Progenitor cell of endocrine pancreas (in vitro differentiated cells): ENCODE results near the gene TMEM187. TPM values are rescaled to one million over a fixed set of nuclear protein-coding genes. Genes with fewer than 3 reads are reported as not detected.

Source experiments
- DNase-seq: peaks from one replicate; pipeline ENCODE4 v3.0.0; 2021; ENCODE audit warnings: low spot score; ENCODE audit not compliant: unreplicated experiment
- H3K27ac Mint-ChIP-seq: 2 replicates; pipeline ENCODE4 v1.8.0; 2021; ENCODE audit warnings: mild to moderate bottlenecking, moderate library complexity, mixed read lengths
- H3K27me3 Mint-ChIP-seq: 2 replicates; pipeline ENCODE4 v1.8.0; 2021; ENCODE audit warnings: mixed read lengths
- H3K36me3 Mint-ChIP-seq: 2 replicates; pipeline ENCODE4 v1.8.0; 2022; ENCODE audit warnings: mixed read lengths; ENCODE audit not compliant: insufficient read depth
- H3K4me1 Mint-ChIP-seq: 2 replicates; pipeline ENCODE4 v1.8.0; 2021; ENCODE audit warnings: low read depth, mixed read lengths
- H3K4me3 Mint-ChIP-seq: 2 replicates; pipeline ENCODE4 v1.8.0; 2021; ENCODE audit warnings: low read depth, mild to moderate bottlenecking, moderate library complexity, mixed read lengths
- H3K9me3 Mint-ChIP-seq: 2 replicates; pipeline ENCODE4 v1.8.0; 2021; ENCODE audit warnings: low read depth, mixed read lengths
- total RNA-seq: library from RNA; stranded (reverse); gene quantifications from 2 replicates; pipeline ENCODE4 v1.2.1, GENCODE V29; 2021
- TF ChIP-seq, protein P1 (sequence below): fragments of 200-600 bp; sonication (generic); IDR thresholded peaks from one replicate; pipeline ENCODE4 v1.5.0; 2021; ENCODE audit warnings: antibody characterized with exemption, mild to moderate bottlenecking; ENCODE audit not compliant: unreplicated experiment

Gene TMEM187
- total RNA-seq, 1 donor from 2014 or later: 11.7 TPM

DNA sequence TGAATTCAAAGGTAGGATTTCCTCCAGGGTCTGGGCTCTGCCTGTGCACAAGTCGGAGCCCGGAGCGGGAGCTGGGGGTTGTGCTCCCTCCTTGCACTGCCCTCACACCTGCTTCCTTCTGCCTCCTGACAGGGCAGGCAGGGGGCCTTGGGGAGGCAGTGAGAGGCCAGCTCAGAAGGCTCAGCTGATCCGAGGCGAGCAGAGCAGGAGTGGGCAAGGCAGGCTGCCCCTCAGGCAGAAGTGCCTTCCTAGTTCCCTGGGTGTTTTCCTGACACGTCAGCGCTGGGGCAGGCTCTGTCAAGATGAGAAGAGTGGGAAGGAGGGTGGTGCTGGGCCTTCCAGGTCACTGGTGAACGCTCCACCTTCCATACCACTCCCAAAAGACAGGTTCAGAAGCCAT is 52.7 kb downstream of the TMEM187 start:
- H3K4me1 Mint-ChIP-seq: peaks cover 15% of the 10 kb centered on the region
- H3K27me3 Mint-ChIP-seq: no peaks in the 10 kb centered on the region
- DNase-seq: no peak
- TF ChIP-seq, protein P1, sequence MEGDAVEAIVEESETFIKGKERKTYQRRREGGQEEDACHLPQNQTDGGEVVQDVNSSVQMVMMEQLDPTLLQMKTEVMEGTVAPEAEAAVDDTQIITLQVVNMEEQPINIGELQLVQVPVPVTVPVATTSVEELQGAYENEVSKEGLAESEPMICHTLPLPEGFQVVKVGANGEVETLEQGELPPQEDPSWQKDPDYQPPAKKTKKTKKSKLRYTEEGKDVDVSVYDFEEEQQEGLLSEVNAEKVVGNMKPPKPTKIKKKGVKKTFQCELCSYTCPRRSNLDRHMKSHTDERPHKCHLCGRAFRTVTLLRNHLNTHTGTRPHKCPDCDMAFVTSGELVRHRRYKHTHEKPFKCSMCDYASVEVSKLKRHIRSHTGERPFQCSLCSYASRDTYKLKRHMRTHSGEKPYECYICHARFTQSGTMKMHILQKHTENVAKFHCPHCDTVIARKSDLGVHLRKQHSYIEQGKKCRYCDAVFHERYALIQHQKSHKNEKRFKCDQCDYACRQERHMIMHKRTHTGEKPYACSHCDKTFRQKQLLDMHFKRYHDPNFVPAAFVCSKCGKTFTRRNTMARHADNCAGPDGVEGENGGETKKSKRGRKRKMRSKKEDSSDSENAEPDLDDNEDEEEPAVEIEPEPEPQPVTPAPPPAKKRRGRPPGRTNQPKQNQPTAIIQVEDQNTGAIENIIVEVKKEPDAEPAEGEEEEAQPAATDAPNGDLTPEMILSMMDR: no peak
- H3K9me3 Mint-ChIP-seq: peaks cover 4% of the 10 kb centered on the region
- H3K27ac Mint-ChIP-seq: no peak overlapping the region
- peaks cover 2% of the 10 kb centered on the region for H3K36me3 Mint-ChIP-seq
- H3K4me3 Mint-ChIP-seq: no peak overlapping the region

DNA sequence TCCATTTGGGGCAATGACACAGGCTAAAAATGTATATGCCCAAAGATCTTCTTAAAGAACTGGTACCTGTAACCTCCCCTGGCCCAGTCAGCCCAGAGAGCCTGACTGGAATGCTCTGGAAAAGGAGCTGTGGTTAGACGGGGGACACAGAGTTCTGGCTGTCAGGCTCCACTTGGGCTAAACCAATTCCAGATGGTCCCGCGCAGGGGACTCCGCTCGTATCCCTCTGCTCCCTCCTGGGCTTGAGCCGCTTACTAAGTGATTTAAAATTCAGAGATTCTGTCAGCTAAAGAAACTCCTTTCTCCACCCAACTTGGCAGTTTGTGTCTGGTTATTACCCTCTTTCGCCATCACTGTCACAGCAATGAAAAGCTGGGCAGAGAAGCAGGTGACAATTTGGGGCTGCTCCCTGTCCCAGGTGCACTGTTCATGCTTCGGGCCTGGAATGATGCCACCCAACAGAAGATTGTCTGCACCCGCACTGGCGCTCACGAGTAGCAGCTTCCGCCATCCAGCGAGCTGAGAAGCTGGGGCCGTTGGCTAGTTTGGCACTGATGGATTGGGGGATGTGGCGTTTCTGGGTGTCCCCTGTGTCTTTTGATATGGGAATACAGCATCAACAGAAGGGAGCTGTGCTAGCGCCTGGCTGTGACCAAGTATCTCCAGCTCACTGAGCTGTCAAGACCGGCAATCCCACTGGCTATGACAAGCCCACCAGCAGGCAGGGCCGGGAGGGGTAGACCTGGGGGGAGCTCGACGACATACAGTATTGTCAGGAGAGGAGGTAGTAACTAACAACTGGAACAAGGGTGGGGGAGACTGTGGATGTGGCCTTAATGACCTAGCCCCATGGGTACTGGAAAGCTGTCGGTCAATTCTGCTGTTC is 53.8 kb downstream of the TMEM187 start:
- H3K36me3 Mint-ChIP-seq: peaks cover 2% of the 10 kb centered on the region
- peaks cover 12% of the 10 kb centered on the region for H3K4me1 Mint-ChIP-seq
- DNase-seq: no peak
- H3K27me3 Mint-ChIP-seq: no peaks in the 10 kb centered on the region
- peaks cover 4% of the 10 kb centered on the region for H3K9me3 Mint-ChIP-seq
- H3K27ac Mint-ChIP-seq: no peak overlapping the region
- no peak overlapping the region for H3K4me3 Mint-ChIP-seq
- TF ChIP-seq, protein P1: no peak

DNA sequence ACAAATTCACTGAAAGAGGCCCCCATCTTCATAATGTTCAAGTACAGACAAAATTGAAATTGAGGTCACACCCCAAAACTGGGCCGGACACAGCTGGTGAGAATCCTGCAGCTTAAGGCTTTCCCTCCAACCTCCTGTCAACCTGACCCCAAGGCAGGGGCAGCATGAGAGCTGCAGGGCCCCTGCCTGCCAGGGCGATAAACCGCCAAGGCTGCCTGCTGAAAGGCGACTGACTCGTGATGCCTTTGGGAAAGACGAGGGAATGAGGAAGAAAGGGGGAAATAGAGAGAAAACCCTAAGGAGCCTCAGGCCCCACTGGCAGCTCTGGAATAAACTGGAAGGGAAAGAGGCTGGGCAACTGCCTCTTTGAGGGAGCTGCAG is 54.5 kb downstream of the TMEM187 start:
- Mint-ChIP-seq H3K27ac (no peak overlapping the region), H3K4me1 (peaks cover 12% of the 10 kb centered on the region), H3K9me3 (peaks cover 4% of the 10 kb centered on the region), H3K27me3 (no peaks in the 10 kb centered on the region), H3K36me3 (peaks cover 3% of the 10 kb centered on the region), H3K4me3 (no peak overlapping the region)
- no peak for DNase-seq
- TF ChIP-seq, protein P1: no peak

DNA sequence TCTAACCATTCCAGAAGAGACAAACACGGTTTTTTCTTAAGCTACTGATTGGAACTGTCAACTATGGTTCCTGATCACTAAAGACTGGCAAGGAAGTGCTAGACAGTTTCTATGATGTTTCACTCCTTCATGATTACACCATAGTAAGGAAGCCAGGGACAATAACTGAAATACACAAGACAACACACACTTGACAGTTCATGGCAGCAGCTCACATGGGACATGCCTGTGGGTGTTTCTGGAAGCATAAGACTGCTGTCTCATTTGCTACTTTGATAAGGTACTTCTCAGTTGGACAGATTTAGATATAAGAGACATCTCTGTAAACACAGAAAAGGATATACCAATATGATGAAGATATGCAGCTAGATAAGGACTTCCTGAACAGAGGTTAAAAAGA is 55.4 kb downstream of the TMEM187 start:
- Mint-ChIP-seq H3K27ac (no peak overlapping the region), H3K9me3 (peaks cover 2% of the 10 kb centered on the region)

DNA sequence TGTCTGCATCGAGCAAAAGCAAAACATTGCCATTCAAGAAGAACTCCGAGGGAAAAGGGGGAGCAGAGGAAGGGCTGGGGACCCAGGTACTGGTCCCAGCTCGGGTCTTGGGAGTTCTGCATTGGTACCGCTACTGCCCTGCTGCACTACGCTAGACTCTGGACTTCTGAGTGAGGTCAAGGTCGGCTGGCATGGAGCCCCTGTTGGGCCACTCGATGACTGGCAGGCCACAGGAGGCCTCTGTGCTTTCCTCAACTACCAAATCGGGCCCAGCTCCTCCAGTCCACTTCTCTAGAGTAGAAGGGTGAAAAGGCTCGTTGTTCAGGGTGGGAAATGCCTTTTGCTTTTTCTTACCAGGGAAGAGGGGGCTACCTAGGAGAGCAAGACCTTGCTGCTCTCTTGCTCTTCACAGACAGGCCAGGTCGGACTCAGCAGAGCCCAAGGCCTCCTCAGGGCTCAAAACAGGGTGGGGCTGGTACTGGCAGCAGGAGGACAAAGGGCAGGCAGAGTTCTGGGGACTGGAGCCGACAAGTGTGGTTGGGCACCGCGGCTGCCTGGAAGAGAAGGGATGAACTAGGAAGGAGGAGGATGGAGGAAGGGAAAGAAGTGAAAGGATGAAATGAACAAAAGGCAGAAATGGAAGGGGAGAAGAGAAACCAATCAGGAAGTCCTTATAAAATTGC is 56.1 kb downstream of the TMEM187 start:
- TF ChIP-seq, protein P1: no peak
- no peaks in the 10 kb centered on the region for H3K9me3 Mint-ChIP-seq
- no peak overlapping the region for H3K4me3 Mint-ChIP-seq
- no peaks in the 10 kb centered on the region for H3K27me3 Mint-ChIP-seq
- peaks cover 6% of the 10 kb centered on the region for H3K36me3 Mint-ChIP-seq
- peaks cover 1% of the 10 kb centered on the region for H3K4me1 Mint-ChIP-seq
- no peak for DNase-seq
- peak overlapping the region; percentile 62 for H3K27ac Mint-ChIP-seq

More for the DNA sequence above, 55.4 kb downstream of the TMEM187 start:
- H3K36me3 Mint-ChIP-seq: peaks cover 6% of the 10 kb centered on the region
- TF ChIP-seq, protein P1: no peak
- no peak overlapping the region for H3K4me3 Mint-ChIP-seq
- DNase-seq: no peak
- peaks cover 6% of the 10 kb centered on the region for H3K4me1 Mint-ChIP-seq
- H3K27me3 Mint-ChIP-seq: no peaks in the 10 kb centered on the region
